Posterior cingulate gyrus (tissue), 11 donors: ENCODE results near the gene ATP4B.

Source experiments
- DNase-seq, 10 donors: peaks; one replicate each; pipeline versions ENCODE4 v3.0.0 to v3.0.0-alpha.2; 2020 to 2021; ENCODE audit warnings: mixed read lengths in 3 of 10
- intact Hi-C: fragments of 100-400 bp; cut with DNase I; formaldehyde crosslinking; loops from one replicate; pipeline ENCODE4 v1.15.1; 2023

The ATP4B gene

DNA sequence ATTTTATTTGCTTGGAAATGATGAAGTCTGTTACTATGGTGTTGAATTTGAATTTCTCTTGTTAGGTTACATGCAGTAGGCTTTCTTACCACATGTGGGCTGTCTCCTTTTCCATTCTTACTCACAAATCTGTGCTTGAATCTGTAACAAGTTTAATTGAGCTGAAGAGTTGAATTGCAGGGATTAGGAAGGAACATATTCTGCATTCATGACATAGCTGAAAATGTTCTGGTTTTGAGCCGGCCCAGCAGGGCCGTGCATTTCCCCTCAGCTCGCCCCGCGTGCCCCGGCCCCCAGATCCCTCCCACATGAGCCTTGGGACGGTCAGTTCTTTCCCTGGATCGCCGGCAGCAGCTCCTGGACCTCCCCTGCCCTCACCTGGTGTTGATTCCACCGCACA is 45.4 kb downstream of the ATP4B start:
- no peak for DNase-seq

DNA sequence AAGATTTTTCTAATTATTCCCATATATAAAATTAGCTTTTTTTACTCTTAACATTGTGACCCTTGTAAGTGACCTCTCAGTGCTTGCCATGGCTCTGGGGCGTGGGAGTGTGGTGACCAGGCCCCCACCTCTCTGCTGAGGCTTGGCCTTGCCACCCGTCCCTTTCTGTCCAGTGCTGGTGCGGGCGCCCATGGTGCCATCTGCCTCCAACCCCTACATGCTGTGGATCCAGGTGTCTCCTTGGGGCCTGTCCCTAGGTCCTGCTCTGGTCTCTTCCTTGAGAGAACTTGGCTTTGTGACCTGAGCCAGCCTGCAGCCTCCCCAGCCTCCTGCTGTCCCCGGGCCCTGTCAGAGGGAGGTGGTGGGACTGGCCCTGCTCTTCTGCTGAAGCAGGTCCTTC is 46.0 kb downstream of the ATP4B start:
- no peak for DNase-seq
- intact Hi-C loops: no loop called here

More for the DNA sequence above, 45.4 kb downstream of the ATP4B start:
- intact Hi-C loops: no loop called here

DNA sequence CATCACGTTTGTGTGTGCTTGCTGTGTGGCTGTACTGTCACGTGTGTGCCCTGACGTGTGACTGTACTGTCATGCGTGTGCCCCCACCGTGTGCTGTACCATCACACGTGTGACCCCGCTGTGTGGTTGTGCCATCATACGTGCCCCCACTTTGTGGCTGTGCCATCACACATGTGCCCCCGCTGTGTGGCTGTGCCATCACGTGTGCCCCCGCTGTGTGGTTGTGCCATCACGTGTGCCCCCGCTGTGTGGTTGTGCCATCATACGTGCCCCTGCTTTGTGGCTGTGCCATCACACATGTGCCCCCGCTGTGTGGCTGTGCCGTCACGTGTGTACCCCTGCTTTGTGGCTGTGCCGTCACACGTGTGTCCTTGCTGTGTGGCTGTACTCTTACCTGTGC is 47.7 kb downstream of the ATP4B start:
- intact Hi-C loops: no loop called here
- peak in 1 of 10 donors; percentile 64 for DNase-seq

DNA sequence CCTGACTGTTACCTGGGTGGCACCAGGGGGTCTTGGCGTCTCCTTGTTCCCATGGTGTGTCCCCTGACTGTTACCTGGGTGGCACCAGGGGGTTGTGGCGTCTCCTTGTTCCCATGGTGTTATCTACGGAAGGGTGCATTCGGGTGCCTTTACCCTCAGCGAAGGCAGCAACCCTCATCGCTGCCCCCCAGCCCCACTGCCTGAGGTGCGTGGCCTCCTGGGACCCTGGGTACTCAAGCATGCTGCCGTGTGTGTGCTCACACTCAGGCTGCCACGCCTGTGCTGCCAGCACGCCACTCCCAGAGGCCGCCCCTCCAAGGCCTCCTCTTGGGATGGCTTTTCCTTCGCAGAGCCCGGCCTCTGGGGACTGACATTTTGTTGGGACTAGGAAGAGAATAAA is 48.4 kb downstream of the ATP4B start:
- intact Hi-C loops: no loop called here
- peak in 2 of 10 donors; percentile 64 for DNase-seq

DNA sequence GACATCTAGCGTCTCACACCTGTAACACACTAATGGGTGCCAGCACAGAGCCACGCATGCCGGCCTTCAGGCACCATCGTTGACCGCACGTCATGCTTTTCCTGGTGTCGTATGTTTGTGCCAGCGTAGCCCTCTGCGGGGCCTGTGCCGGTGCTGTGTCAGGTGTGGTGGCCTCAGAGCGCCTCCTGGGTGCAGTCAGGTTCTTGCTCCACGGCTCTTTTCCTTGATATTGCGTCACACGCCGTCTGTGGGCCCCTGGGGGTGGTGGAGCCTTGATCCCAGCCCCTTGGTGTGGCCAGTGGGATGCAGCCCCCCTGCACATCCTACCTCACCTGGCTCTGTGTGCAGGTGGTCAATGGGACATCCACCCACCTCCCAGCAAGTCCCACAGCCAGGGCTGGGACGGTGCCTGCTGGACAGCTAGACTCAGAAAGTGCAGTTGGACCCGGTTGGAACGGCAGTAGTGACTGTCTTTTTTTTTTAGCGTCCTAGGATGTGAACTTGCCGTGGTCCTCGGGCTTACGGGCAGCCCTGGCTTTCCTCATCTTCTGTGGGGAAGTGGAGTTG is 48.9 kb downstream of the ATP4B start:
- peak in 2 of 10 donors; percentile 65 to 77 for DNase-seq

DNA sequence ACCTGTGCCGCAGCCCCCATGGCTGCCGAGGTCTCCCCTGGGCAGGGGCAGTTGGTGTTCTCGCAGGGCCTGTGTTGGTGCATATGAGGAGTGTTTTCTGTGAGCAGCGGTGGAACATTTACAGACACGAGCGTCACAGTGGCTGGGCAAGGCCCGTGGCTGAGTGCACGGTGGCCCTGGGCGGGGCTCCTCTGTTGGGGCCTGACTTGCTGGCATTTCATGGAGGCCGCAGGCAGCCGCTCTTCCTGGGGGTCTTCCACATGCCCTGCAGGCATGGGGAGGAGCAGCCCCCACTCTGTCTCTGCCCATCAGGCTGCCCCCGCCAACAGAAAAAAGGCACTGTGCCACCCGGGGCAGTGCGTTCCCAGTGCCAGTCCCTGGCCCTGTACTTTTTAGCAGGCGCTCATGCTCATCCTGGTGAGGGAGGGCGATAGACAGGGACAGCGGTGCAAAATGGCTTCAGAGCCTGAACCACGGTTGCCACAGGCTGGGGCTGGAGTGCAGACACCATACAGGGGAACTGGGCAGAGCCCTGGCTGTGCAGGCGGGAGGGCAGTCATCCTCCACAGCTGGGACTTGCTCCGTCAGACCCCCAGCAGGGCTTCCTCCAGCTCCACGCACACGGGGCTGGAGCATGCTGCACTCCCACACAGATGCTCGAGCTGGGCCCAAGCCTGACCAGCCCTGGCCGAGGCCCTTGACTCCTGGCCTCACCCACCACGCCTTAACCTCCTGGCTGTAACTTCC is 49.9 kb downstream of the ATP4B start:
- intact Hi-C loops: no loop called here
- DNase-seq: peak in 2 of 10 donors; percentile 64 to 78

More for the DNA sequence above, 48.9 kb downstream of the ATP4B start:
- intact Hi-C loops: no loop called here

DNA sequence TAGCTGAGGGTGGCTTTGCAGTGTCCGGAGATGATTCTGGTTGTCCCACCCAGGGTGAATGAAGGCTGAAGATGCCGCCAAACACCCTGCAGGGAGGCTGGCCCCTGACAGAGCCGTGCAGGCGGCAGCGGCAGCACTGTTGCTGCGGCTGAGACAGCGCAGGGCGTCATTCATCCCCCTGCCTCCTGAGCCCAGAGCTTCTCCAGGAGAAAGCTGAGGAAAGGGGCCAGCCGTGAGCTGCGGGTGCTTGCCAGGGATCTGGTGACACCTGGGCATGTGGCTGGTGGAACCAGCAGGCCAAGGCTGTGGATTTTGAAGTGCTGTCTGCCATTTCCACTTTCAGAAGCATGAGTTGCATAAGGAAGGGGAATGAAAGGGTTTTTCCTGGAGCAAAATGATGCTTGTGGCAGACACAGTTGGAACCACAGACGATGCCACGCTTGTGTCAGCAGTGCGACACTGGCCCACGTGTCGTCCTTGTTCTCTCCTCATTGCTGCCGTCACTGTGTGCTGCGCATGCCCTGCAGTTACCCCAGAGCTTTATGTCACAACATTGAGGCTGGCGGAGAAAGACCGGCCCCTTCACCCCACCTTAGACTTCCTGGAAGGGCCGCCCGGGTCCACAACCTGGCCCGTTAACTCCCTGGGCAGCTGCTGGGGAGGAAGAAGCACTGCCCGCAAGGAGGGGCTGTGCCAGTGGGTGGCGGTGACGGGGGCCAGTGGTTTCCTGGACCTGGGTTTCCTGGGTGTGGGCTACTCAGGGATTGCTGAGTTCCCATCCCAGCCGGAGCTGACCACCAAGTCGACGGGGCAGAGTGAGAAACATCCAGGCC is 50.7 kb downstream of the ATP4B start:
- intact Hi-C loops: no loop called here
- DNase-seq: peak in 3 of 10 donors; percentile 39 to 77 (median 74)

DNA sequence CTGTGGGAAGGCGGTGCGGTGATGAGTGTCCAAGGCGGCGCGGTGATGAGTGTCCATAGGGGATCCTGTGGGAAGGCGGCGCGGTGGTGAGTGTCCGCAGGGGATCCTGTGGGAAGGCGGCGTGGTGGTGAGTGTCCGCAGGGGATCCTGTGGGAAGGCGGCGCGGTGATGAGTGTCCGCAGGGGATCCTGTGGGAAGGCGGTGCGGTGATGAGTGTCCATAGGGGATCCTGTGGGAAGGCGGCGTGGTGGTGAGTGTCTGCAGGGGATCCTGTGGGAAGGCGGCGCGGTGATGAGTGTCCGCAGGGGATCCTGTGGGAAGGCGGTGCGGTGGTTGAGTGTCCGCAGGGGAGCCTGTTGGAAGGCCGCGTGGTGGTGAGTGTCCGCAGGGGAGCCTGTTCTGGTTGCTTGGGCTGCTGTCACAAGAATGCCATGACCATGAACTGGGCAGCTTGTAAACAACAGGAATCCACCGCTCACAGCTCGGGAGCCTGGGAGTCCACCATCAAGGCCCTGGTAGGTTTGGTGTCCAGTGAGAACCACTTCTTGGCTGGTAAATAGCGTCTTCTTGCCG is 52.0 kb downstream of the ATP4B start:
- DNase-seq: peak in 2 of 10 donors; percentile 64 to 72
- intact Hi-C loops: no loop called here

DNA sequence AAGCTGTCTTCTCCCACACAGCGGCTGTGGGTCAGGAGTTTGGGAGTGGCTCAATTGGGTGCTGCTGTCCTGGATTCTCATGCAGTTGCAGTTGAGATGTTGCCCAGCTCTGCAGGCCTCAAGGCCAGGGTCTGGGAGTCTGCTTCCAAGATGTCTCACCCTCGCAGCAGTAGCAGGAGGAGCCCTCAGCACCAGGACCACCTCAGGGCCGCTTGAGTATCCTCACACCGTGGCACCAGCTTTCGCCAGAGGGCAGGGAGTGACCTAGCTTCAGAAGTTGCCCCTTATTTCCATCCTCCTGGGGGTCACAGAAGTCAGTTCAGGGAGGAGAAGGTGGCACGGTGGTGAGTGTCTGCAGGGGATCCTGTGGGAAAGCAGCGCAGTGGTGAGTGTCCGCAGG is 52.5 kb downstream of the ATP4B start:
- intact Hi-C loops: no loop called here
- peak in 1 of 10 donors; percentile 80 for DNase-seq

DNA sequence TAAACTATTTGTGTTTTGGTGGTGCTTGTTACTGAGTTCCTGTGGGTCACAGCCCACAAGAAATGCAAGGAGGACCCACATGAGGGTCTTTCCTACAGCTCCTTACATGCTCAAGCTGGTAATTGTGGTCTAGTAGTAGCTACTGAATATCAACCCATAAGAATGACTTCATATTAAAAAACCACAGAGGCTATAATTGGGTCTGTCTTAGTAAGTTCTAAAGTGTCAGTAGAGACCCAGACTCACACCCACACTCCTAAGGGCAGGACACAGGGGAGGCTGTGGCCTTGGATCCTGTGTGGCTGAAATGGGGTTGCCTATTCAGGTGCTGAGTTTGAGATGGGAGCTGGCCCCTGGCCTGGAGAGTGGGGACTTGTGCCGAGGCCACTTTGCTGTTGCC is 53.8 kb downstream of the ATP4B start:
- peak in 1 of 10 donors; percentile 66 for DNase-seq
- intact Hi-C loops: no loop called here

DNA sequence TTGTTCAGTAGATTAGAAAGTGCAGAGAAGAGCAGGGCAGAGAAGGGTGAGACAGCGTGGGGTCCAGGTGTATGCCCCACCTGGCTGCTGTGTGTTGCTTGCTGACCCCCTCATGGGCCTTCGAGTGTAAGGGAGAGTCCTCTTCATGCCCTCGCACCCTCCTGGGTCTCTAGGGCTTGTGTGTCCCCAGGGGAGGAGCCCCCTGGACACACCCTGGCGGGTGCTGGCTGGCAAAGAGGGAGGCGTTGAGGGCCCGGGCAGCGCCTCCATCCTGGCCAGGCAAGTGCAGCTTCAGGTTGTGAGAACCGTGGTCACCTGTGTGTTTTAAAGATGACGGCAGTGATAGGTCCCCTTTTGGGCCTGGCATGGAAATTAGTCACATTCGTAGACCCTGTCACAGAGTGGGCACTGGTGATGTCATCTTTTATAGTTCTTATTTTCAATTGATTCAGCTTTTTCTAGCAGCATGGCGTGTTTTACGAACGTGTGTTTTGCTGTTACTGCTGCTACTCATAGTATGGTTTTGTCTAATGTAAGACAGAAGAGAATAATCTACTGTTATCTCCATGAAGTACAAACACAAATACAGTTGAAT is 54.8 kb downstream of the ATP4B start:
- DNase-seq: peak in 2 of 10 donors; percentile 29 to 71
- intact Hi-C loops: no loop called here

DNA sequence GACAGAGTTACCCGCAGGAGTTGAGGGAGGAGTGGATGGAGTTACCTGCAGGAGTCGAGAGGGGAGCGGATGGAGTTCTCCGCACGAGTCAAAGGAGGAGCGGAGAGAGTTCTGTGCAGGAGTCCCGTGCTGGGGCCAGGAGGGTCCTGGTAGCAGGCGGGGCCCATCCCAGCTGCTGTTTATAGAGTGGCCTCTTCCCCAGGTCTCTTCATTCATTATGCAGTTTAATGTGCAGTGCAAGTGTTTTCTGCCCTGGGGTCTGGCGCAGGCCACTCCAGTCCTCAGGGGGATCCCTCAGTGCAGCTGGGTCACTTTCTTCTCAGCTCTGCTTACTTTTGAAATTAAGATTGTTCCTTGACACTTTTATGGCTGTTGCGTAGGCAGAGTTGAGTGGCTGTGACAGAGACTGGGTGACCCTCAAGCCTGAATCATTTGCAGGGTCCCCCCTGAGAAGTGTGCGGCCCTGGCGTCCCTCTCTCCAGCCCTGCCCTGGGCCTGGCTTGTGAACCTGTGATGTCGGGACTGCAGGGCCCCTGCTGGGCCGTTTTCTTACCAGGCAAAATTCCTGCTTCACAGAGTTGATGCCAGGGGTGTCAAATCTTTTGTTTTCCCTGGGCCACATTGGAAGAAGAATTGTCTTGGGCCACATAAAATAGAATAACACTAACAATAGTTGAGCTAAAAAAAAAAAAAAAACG is 55.6 kb downstream of the ATP4B start:
- intact Hi-C loops: no loop called here
- DNase-seq: peak in 3 of 10 donors; percentile 31 to 56 (median 49)

DNA sequence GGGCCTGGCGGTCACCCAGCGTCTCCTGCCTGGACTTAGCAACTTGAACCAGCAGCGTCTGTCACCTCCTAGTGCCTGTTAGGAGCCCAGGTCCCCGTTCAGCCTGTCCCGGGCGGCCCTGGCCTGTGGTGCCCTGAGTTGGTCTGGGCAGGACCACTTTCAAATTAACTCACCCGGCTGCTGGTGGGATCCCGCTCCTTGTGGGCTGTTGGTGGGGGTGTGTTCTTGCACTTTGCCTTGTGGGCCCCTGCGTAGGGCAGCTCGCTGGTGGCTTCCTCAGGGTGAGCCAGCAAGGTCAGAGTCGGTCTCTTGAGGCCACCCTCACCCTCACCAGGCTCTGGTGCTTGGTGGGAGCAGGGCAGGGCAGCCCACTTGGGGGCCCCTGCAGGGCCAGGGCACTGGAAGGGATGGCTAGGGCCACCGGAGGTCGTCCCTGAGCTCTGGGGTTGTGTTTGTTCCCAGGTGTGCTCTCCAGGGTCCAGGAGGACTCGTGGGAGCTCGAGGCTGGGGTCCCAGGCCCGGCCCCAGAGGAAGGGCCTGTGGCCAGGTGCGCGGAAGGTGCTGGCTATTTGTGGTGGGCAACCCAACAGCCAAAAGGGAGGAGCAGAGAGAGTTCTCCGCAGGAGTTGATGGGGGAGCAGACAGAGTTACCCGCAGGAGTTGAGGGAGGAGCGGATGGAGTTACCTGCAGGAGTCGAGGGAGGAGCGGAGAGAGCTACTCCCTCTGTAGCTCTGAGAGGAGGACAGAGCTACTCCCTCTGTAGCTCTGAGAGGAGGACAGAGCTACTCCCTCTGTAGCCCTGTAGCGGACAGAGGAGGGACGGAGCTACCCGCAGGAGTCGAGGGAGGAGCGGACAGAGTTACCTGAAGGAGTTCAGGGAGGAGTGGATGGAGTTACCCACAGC is 56.6 kb downstream of the ATP4B start:
- DNase-seq: peak in 3 of 10 donors; percentile 56 to 64 (median 60)
- intact Hi-C loops: no loop called here

DNA sequence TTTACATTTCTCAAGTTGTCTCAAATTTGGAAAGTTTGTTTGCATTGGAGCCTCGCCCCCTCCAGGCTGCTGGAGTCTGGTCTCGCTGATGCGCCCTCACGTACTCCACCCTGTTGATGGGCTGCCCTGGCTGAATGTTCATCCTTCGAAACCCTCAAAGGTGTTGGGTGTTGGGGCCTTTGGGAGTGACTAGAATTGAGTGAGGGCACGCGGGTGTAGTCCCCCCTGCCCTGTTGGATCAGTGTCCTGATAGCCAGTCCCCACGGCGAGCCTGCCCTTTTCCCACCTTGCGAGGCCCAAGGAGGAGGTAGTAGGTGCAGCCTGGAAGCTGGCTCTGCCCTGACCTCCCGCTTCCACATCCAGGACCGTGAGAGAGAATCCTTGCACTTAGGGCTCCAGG is 58.6 kb downstream of the ATP4B start:
- peak in 3 of 10 donors; percentile 51 to 68 (median 67) for DNase-seq
- intact Hi-C loops: no loop called here
